H1 (cell line): Measurements from ENCODE around the gene CNOT8. TPM values are rescaled to one million over a fixed set of nuclear protein-coding genes. Genes with fewer than 3 reads are reported as not detected.

Experiments used
- ASH2L ChIP-seq: fragments of 200-600, 300-600 bp; sonication (generic); IDR thresholded peaks from one replicate; pipeline ENCODE4 v1.7.1; 2017; ENCODE audit warnings: low read length
- ATF2 ChIP-seq: IDR thresholded peaks from 2 replicates; pipeline ENCODE4 v1.6.1; 2012; ENCODE audit warnings: low read length, inconsistent platforms
- BACH1 ChIP-seq: IDR thresholded peaks from 2 replicates; pipeline ENCODE4 v1.6.1; 2012; ENCODE audit warnings: low read length, improper control_type of control experiment
- CHD1 ChIP-seq: IDR thresholded peaks from 2 replicates; pipeline ENCODE4 v1.6.1; 2012; ENCODE audit warnings: low read depth, low read length, improper control_type of control experiment
- CTBP2 ChIP-seq: IDR thresholded peaks from 2 replicates; pipeline ENCODE4 v1.7.0; 2011; ENCODE audit warnings: borderline replicate concordance, mild to moderate bottlenecking, moderate library complexity, mixed read lengths, low read length; ENCODE audit not compliant: insufficient read depth, insufficient read length
- CTCF ChIP-seq, 3 experiments: IDR thresholded peaks; 1 replicate in 2 of 3; 2 replicates in 1 of 3; pipeline versions ENCODE4 v1.5.1 to v1.6.1; 2011; ENCODE audit warnings: low read length in 3 of 3, mild to moderate bottlenecking in 3 of 3, inconsistent platforms in 2 of 3, low read depth in 1 of 3, moderate library complexity in 1 of 3; ENCODE audit not compliant: insufficient read depth in 1 of 3; ENCODE audit errors: control extremely low read depth in 1 of 3
- EZH2 ChIP-seq: fragments of 200-600 bp; sonication (generic); IDR thresholded peaks from 2 replicates; pipeline ENCODE4 v1.7.1; 2012; ENCODE audit warnings: low read depth, mild to moderate bottlenecking, moderate library complexity, low read length, inconsistent platforms; ENCODE audit not compliant: severe bottlenecking
- GTF2F1 ChIP-seq: IDR thresholded peaks from 2 replicates; pipeline ENCODE4 v1.6.1; 2012; ENCODE audit warnings: low read depth, low read length, improper control_type of control experiment, borderline replicate concordance
- JUND ChIP-seq: IDR thresholded peaks from 2 replicates; pipeline ENCODE4 v1.6.1; 2011; ENCODE audit warnings: mild to moderate bottlenecking, improper control_type of control experiment, low read length
- RFX5 ChIP-seq: IDR thresholded peaks from 2 replicates; pipeline ENCODE4 v1.6.1; 2011; ENCODE audit warnings: low read depth, low read length, improper control_type of control experiment, borderline replicate concordance
- SIN3A ChIP-seq, 2 experiments: IDR thresholded peaks in 1 of 2; conservative IDR thresholded peaks in 1 of 2; 2 replicates each; pipeline ENCODE4 v1.6.1; 2011 to 2012; ENCODE audit warnings: low read length in 2 of 2, improper control_type of control experiment in 1 of 2, low read depth in 1 of 2, mild to moderate bottlenecking in 1 of 2
- SP4 ChIP-seq: IDR thresholded peaks from 2 replicates; pipeline ENCODE4 v1.6.1; 2012; ENCODE audit warnings: low read length, inconsistent platforms
- TAF1 ChIP-seq: IDR thresholded peaks from 2 replicates; pipeline ENCODE4 v1.6.1; 2011; ENCODE audit warnings: mild to moderate bottlenecking, low read depth, low read length
- TAF7 ChIP-seq: optimal IDR thresholded peaks from 2 replicates; pipeline ENCODE3; 2011; ENCODE audit warnings: low read depth, mild to moderate bottlenecking, inconsistent platforms, low read length, moderate library complexity, borderline replicate concordance
- TBP ChIP-seq: IDR thresholded peaks from 2 replicates; pipeline ENCODE4 v1.6.1; 2011; ENCODE audit warnings: low read depth, low read length, improper control_type of control experiment
- TEAD4 ChIP-seq: IDR thresholded peaks from 2 replicates; pipeline ENCODE4 v1.6.1; 2012; ENCODE audit warnings: low read depth, low read length, inconsistent platforms, mixed read lengths
- USF2 ChIP-seq: IDR thresholded peaks from 2 replicates; pipeline ENCODE4 v1.6.1; 2011; ENCODE audit warnings: low read length, improper control_type of control experiment
- YY1 ChIP-seq: IDR thresholded peaks from 2 replicates; pipeline ENCODE4 v1.6.1; 2011; ENCODE audit warnings: low read depth, mild to moderate bottlenecking, low read length
- ZNF274 ChIP-seq: IDR thresholded peaks from 2 replicates; pipeline ENCODE4 v1.7.0; 2012; ENCODE audit warnings: low read length, borderline replicate concordance; ENCODE audit errors: extremely low read depth
- polyA plus RNA-seq, 7 experiments: library from polyadenylated mRNA; depleted of rRNA in 3 of 7; stranded (reverse) in 5 of 7; unstranded in 2 of 7; fragments of >200 nt in 5 of 7; fragments of 200-250 nt in 2 of 7; gene quantifications; 1 replicate in 5 of 7; 2 replicates in 1 of 7; 4 replicates in 1 of 7; pipeline versions ENCODE4 v1.2.1 to v1.2.3, GENCODE V29; 2011 to 2013; ENCODE audit warnings: missing spikeins in 2 of 7, mixed read lengths in 2 of 7
- total RNA-seq: library from RNA; stranded (reverse); fragmentation: NEBNext Ultra II Directional; extraction: Animal tissue kit (Norgen Biotek cat#: 25700); gene quantifications from 2 replicates; pipeline ENCODE4 v1.2.1, GENCODE V29; 2021

CNOT8 gene
- total and polyA plus RNA-seq, 2 of the 8 experiments (the other 6 are each of a cell fraction or from before 2014, with no cell fraction given): 36.4 to 62.9 TPM

GRCh38 chr5:154858297-154858971 is at the start of gene CNOT8 (continued):
- TF ChIP-seq USF2: no peak
- TF ChIP-seq YY1: peak; percentile 72
- no peak for TF ChIP-seq SIN3A (conservative IDR thresholded peaks at IDR 0.05 in 1 of 2, IDR thresholded peaks at IDR 0.05 in 1 of 2; ENCODE audit: low read depth in 1 of 2, low read length in 2 of 2)
- no peak for TF ChIP-seq GTF2F1
- TF ChIP-seq TAF1: peak; percentile 85
- TF ChIP-seq CTCF (IDR thresholded peaks at IDR 0.05; ENCODE audit: control extremely low read depth in 1 of 3, insufficient read depth in 1 of 3, low read depth in 1 of 3, low read length in 3 of 3): no peak
- peak; percentile 82 for TF ChIP-seq BACH1
- TF ChIP-seq JUND: peak; percentile 23; the same call in 1 of the 2 replicates
- TF ChIP-seq ATF2: peak; percentile 28; the same call in 1 of the 2 replicates
- TF ChIP-seq CHD1: no peak
- TF ChIP-seq TBP: peak; percentile 83
- TF ChIP-seq TAF7: peak; percentile 70
- no peak for TF ChIP-seq ZNF274
- TF ChIP-seq TEAD4: 0 out of 2 replicates have a peak, but pooled peaks have one; percentile 18
- TF ChIP-seq EZH2: no peak
- TF ChIP-seq ASH2L: peak; percentile 82
- TF ChIP-seq RFX5: no peak
- no peak for TF ChIP-seq CTBP2
- TF ChIP-seq SP4: no peak
